Activated CD8-positive, alpha-beta memory T cell treated with anti-CD3 and anti-CD28 coated beads, Interleukin-2, amount 50 U/mL, for 24 hours (primary cell): ENCODE results near the gene AP1S2.
"Not testable (repeated sequence)": the region's sequence is repeated elsewhere in the genome, so short reads cannot be mapped to it uniquely, and the experiment has no call there.

Experiments used
- DNase-seq: peaks from one replicate; pipeline ENCODE4 v3.0.0-alpha.2; 2020; ENCODE audit errors: extremely low read depth

The AP1S2 gene

DNA sequence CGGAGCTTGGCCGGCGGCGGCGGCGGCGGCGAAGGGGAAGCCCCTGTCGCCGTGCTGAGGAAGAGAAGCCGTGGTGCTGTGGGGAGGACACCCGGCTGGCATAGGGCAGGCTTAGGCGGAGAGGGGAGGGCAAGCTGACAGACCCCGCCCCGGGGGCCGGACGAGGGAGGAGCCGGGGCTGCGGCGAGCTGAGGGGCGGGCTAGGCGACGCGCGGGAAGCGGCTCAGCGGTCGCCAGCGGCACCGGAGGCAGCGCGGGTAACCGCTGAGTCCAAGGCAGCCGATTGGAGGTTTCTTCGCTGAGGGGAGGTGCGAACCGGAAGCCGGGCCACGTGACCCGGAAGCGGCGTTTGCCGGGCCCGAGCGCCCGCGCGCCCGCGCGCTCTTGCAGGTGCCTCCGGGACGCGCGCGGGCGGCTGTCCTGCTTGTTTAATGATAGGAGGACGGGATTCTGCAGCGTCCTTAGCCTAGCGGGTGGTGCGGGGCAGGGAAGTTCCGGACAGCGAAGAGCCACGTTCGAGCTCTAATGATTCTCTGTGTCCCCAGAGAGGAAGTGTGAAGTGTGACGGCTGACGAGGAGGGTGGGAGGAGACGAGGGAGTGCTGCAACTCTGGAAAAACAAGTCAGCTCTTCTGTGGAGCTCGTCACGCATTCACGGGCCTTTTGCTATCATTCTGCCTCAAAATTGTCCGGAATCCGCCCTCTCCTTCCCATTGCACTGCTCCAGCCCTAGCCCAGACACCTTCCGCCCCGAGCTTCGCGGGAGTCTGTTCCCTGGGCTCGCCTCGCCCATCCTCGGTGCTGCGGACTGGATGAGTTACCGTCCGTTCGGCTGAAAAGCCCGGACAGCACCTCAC, at the start of gene AP1S2:
TSS of gene AP1S2 (minus strand) at position 102 of the 856 bp plus-strand sequence. CDS start 2,289 bp downstream, outside the sequence.
- peak; percentile 66 for DNase-seq

DNA sequence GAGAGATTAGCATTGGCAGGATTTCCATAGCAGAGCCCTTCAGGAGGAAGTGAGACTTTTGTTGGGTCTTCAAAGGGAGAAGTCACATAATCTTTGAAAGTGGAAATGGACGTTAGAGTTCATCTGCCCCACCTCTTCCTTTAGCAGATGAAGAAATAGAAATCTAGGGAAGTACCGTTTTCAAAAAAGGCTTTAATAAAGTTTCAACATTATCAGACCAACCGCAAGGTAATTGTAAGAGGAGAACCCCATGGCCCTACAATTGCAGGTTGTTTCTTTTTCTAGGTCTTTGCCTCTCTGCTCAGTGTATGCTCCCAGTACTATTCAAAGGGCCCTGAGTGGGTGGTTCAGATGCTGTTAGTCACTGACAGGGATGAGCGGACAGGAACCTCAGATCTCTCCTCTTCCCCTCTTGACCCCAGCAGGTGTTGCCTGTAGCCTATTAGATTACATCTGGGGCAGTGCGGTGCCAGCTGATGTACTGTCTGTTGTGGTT, 48.6 kb upstream of the AP1S2 start:
- no peak for DNase-seq

DNA sequence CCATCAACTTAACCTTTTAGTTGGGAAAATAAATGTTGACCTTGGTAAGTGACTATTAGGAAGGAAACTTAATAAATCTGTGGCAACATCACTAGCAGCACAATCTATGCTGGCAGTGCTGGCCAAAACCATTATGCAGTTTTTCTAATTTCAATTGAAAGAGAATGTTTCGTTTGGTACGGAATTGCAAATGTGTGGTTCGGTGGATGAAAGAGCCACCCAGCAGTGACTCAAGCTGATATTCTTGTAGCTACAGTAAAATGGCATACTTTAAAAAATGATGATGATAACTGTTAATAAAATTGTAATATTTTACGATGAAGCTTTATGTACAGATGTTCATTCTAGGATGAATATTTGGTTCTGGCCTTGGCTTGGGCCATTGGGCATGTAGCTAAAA, 40.7 kb upstream of the AP1S2 start:
- no peak for DNase-seq

DNA sequence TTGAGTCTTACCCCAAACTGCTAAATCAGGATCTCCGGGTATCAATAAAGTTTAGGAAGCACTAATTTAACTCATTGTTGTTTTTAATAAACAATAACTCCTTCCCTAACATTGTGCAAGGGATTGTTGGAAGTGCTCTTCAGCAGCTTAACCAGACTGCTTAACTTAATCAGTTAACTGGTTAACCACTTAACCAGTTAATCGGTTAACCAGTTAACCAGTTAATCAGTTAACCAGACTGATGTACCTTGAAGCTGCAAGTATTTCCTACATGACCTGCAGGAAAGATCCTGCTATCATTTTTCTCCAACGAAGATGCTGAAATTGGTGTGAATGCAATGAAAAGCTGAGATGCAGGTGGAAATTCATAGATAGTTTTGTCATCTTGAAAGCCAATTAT, 40.1 kb upstream of the AP1S2 start:
- DNase-seq = no peak

DNA sequence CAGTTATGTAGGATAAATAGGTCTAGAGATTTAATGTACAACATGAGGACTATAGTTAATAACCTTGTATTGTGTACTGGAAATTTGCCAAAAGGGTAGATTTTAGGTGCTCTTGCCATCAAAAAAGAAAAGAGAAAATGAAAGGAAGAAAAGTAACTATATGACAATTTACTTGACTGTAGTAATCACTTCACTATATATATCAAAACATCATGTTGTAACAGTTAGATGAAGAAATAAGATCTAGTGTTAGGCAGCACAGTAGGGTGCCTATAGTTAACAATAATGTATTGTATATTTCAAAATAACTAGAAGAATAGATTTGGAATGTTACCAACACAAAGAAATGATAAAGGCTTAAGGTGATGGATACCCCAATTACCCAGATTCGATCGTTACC, 35.9 kb upstream of the AP1S2 start:
- DNase-seq = no peak

DNA sequence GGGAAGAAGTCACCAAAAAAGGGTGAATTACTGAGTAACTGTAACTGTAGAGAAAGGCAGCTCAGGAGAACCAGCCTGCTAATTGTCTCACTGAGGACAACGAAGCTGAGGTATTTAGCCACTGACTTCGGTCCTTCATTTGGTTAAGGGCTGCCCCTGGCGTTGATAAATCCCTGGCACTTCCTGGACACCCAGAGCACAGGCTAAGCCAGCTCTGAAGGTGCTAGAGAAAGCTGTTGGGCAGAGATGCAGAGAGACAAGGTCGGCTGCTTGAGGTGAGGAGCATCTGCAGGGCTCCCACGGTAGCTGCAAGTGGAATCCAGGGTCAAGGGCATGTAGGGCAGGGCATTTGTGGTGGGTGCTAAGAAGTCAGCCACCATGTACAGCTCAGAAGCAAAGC, 33.4 kb upstream of the AP1S2 start:
- no peak for DNase-seq

DNA sequence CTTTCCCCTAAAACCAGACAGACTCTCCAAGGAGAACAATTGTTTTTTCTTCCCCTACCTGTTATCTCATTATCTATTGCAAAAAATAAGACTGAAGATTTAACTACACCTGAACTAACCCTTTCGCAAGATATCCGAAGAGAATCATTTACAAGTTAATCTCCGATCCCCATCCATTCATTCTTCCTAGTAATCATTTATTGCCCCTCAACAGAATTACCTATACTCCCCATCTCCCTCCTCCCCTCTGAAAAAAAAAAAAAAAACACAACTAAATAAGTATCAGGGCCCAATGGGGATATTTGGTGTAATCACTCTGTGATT, 28.9 kb upstream of the AP1S2 start:
- no peak for DNase-seq

DNA sequence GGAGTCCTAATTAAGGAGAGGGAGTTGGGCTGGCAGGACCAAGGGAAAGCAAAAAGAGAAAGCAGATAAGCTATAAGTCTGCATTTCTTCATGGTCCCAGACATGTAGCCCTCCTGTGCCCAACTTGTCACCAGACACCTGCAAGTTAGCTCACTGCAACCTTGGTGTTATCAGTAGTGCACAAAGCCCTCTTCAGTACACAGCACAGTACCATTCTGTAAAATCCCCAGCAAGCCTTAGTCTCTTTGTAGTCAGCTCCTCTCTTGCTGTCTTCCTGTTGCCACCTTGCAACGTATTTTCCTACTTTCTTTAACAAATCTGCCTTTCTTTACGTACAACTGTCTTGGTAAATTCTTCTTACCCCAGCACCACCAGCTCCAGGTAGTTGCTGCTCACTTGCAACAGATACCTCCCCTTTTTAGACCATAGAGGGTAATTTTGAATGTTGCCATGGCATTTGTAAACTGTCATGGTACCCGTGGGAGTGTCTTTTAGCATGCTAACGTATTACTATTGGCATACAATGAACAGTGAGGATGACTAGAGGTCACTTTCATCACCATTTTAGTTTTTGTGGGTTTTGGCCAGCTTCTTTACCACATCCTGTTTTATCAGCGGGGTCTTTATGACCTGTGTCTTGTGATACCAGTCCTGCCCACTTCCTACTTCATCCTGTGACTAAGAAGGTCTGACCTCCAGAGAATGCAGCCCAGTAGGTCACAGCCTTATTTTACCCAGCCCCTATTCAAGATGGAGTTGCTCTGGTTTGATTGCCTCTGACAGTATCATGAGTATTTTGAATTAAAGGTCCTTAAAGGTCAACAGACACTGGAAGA, 28.3 kb upstream of the AP1S2 start:
- no peak for DNase-seq

DNA sequence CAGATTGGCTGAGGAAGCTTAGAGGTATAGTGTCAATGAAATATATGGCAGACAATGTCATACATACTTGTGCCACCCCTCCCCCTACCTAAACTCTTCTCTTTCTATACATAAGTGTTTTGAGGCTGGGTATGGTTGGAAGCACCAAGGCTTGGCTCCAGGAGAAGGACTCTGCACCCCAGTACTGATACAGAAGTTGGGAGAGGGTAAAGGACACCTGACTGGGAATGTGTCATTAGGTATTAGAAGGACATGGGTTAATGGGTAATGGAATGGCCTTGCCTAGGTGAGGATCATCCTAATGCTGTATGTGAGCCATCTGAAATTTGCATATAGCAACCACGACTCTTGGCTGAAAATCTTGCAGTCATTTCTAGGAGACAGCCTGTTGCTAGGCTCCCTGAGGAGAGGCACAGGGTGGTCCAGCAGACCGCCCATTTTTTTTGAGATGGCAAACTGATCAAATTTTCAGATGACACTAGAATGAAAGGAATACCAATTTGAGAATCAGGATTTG, 26.8 kb upstream of the AP1S2 start:
- no peak for DNase-seq

DNA sequence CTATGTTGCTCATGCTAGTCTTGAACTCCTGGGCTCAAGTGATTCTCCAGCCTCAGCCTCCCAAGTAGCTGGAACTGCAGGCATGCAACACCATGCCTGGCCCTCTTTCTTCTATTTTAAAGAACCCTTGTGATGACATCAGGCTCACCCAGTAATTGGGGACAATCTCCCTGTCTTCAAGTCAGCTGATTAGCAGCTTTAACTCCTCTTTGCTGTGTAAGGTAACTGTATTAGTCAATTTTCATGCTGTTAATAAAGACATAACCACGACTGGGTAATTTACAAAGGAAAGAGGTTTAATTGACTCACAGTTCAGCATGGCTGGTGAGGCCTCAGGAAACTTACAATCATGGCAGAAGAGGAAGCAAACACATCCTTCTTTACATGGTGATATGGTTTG, 23.3 kb upstream of the AP1S2 start:
- DNase-seq = not testable (repeated sequence)

DNA sequence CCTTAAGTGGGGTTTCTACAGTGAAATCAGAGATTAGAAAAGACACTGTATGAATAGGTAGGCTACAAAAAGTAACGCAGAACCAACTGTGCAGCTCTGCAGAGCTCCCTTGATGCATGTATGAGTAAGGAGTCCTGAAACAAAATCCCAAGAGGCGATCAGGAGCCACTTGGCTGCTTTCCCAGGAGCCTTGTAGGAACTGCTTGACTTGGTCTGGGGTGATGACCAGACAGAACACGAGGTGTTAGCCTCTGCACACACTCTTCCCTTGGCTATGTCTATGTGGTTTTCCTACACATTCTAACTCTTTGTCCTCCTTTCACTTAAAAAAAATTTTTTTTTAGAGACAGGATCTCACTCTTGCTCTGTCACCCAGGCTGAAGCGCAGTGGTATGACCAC, 22.8 kb upstream of the AP1S2 start:
- DNase-seq = no peak

DNA sequence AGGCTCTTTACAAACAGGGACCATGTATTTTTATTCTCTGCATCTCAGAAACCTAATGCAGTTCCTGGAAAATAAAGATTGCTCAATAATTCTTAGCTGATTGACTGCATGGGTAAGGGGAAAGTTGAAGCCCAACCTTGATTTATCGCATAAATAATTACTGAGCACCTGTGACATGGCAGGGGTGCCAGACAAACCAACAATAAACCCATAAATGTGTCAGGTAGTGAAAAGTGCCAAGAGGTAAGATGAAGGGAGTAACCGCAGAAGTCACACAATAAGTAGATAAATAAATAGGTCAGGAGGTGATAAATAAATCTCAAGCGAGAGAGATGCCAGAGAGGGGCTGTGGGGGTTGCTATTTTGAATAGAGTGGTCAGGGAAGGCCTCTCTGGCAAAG, 20.1 kb upstream of the AP1S2 start:
- no peak for DNase-seq

DNA sequence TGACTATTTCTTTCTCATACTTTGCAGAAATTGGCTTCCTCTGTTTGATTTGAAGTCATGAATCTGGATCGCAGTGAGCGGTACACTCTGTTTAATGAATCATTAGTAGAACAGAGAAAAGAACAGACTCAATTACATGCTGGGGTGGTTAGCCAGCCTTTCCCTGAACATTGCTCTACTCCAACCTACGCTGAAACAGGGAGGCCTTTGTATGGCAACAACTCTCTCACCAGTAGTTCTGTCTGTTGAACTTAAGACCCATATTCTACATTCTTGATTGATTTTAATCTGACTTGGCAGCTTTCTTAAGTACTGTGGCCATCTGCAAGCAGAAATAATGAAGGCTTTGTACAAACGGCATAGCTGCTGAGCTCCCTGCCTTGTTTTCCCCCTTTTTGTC, 19.0 kb upstream of the AP1S2 start:
- DNase-seq = no peak

DNA sequence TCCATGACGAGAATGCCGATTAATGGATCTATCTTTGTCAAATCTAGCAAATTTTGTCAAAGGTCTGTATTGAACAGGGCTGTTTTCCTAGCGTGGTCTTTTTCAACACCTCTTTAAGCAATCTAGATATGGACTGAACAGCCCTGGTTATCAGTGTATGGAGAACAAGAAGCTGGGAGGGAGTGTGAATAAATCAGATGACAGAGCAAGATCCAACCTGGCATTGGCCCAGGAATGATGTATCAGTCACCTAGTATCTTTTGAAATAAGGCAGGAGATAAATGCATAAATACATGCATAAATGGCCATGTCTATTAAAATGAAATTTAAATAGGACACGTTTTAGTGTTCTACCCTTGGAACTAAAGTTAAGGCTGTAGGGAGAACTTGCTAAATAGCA, 15.7 kb upstream of the AP1S2 start:
- no peak for DNase-seq

DNA sequence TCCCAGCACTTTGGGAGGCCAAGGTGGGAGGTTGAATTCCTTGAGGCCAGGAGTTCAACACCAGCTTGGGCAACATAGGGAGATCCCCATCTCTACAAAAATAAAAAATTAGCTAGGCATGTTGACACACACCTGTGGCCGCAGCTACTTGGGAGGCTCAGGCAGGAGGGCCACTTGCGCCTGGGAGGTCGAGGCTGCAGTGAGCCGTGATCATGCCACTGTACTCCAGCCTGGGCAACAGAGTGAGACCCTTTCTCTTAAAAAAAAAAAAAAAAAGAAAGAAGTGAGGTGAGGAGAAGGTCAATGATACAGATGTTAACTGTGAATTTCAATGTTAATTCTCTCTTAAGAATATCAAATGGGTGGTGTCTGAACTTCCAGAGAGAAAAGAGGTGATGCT, 15.1 kb upstream of the AP1S2 start:
- DNase-seq = no peak

DNA sequence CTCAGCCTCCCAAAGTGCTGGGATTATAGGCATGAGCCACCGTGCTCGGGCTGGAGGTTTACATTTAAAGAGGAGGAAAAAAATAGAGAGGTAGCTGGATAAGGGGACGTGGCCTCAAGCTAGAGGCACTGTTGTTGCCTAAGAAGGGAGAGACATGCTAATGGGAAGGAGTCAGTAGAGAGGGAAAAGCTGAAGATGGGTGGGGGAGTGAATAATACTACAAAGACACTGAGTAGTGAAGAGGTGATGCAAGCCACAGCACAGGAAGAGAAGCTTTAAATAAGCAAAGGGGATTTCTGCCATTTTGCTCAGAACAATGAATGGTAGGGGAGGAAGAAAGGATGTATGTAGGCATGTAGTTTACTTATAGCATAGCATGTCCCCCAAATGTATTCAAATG, 11.5 kb upstream of the AP1S2 start:
- DNase-seq = no peak

DNA sequence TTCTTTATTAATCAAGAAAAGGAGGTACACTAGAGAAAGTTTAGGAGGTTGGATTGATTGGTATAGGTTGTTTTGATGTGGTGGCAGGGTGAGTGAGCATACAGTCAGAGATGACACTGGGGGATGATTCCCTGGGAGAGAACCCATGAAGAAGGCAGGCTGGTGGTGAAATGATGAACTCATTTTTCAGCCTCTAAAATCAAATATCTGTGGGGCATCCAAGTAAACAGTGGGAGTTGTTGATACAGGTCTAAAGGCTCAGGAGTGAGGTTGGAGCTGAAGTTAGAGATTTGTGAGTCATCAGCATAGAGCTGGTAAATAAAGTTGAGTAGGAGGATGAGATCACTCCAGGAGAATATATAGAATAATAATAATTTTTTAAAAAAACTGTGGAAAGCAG, 10.0 kb upstream of the AP1S2 start:
- DNase-seq = no peak

DNA sequence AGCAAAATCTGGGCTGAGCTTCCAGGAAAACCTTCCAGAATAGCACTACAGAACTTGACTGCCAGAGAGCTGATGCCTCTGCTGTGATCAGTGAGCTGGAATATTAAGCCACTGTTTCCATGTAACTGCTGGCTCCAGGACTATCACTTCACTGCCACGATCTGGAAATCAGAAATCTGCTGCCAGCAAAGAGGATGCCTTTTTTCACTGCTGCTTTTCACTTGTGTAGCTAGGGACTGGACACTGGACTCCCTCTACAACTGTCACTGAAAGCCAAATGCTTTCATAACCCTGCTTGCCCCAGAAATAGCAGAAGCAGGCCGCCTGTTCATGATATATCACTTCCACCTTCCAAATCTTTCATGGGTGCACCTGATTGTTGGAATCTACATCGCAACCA, 9.4 kb upstream of the AP1S2 start:
- DNase-seq = no peak

DNA sequence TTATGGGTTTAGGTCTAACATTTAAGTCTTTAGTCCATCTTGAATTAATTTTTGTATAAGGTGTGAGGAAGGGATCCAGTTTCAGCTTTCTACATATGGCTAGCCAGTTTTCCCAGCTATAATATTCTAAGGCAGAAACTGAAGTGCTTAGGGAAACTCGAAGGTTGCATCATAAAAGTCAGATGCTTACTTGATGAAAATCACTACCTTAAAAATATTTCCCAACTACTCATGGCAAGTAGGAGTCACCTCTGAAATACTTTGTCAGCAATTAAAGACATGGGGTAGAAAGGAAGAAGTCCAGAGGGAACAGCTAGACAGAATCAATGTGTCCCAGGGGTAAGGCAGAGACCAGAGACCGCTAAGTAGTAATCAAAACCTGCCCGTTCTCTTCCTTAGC, 6.3 kb upstream of the AP1S2 start:
- DNase-seq = no peak

DNA sequence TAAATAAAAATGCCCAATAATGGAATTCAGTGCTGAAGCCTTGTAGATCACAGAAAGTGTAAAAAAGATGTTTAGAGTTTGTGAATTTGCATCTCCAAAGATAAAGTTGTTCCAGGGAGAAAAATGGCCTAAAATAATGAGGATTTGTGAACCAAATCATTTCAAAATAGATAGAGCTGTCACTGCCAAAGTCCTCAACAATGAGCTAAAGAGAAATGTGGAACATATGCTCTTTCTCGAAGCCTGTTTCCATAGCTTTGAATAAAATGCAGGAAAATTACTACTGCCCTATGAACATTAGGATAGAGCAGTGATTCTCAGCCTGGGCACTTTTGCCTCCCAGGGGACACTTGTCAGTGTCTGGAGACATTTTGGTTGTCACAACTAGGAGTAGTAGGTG, 3.4 kb upstream of the AP1S2 start:
- no peak for DNase-seq

DNA sequence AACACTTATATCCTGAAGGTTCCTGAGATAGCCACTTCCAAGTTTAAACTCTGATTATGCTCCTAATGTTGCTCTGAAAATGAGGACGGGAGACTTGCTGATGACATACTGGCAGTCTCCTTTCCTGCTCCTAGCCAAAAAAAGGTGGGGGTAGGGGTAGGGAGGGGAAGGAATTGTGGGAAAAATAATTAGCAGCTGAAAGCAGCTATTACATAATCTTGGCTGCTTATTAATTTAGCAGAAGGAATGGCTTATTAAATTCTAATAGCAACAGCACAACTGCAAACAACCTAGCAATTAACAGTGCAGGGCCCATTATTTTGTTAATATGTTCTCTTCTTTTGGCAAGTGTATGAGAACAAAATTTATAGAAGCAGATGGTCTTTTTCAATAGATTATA, 2.0 kb upstream of the AP1S2 start:
- DNase-seq = no peak

DNA sequence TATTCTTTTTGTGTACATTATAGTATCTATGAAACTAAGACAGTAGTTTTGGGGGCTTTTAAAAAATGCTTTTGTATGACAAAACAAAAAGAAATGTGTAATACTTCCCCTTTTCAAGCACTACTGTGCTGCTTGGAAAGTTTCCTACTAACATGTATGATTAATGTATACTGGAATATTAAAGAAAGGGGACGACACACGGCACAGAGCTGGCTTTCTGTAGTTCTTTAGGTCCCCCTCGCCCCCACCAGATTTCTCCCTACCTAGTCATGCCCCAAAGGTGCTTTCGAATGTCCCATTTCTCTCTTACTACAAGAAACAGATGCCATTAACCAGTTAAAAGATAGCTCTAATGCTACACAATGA, 1.6 kb upstream of the AP1S2 start:
- no peak for DNase-seq
